Type B pancreatic cell (in vitro differentiated cells): ENCODE data around the gene ADGRL3. TPM values are rescaled to one million over a fixed set of nuclear protein-coding genes. Genes with fewer than 3 reads are reported as not detected.

ENCODE experiments used
- DNase-seq: peaks from one replicate; pipeline ENCODE4 v3.0.0; 2021; ENCODE audit warnings: mixed read lengths; ENCODE audit not compliant: unreplicated experiment; ENCODE audit errors: extremely low spot score
- H3K27ac Mint-ChIP-seq: 2 replicates; pipeline ENCODE4 v1.8.0; 2021; ENCODE audit warnings: mild to moderate bottlenecking, mixed read lengths
- H3K27me3 Mint-ChIP-seq: 2 replicates; pipeline ENCODE4 v1.8.0; 2021; ENCODE audit warnings: mixed read lengths
- H3K36me3 Mint-ChIP-seq: 2 replicates; pipeline ENCODE4 v1.8.0; 2021; ENCODE audit warnings: mixed read lengths
- H3K4me1 Mint-ChIP-seq: one replicate; pipeline ENCODE4 v1.8.0; 2021; ENCODE audit warnings: mixed read lengths; ENCODE audit not compliant: unreplicated experiment
- H3K4me3 Mint-ChIP-seq: 2 replicates; pipeline ENCODE4 v1.8.0; 2021; ENCODE audit warnings: mild to moderate bottlenecking, mixed read lengths
- H3K9me3 Mint-ChIP-seq: 2 replicates; pipeline ENCODE4 v1.8.0; 2021; ENCODE audit warnings: mixed read lengths
- CTCF ChIP-seq: fragments of 200-600 bp; sonication (generic); conservative IDR thresholded peaks from 2 replicates; pipeline ENCODE4 v1.5.0; 2021; ENCODE audit warnings: antibody characterized with exemption, mild to moderate bottlenecking
- total RNA-seq: library from RNA; stranded (reverse); gene quantifications from 2 replicates; pipeline ENCODE4 v1.2.1, GENCODE V29; 2021; ENCODE audit warnings: low replicate concordance

Gene ADGRL3
- total RNA-seq, 1 donor from 2014 or later: 53.5 TPM

GRCh38 chr4:61468024-61468720 is 268.0 kb downstream of the ADGRL3 start:
- no peak overlapping the region for H3K27ac Mint-ChIP-seq
- H3K4me1 Mint-ChIP-seq: peaks cover 2% of the 10 kb centered on the region
- H3K27me3 Mint-ChIP-seq: no peaks in the 10 kb centered on the region
- H3K36me3 Mint-ChIP-seq: no peaks in the 10 kb centered on the region
- peaks cover 9% of the 10 kb centered on the region for H3K9me3 Mint-ChIP-seq
- no peak overlapping the region for H3K4me3 Mint-ChIP-seq
- no peak for DNase-seq
- no peak for TF ChIP-seq CTCF

- Mint-ChIP-seq H3K9me3 (peaks cover 7% of the 10 kb centered on the region), H3K4me3 (no peak overlapping the region), H3K27me3 (no peaks in the 10 kb centered on the region), H3K4me1 (peaks cover 6% of the 10 kb centered on the region), H3K27ac (no peak overlapping the region), H3K36me3 (no peaks in the 10 kb centered on the region)
- no peak for TF ChIP-seq CTCF
- no peak for DNase-seq
Observed at GRCh38 chr4:61473306-61473705, 273.2 kb downstream of the ADGRL3 start.

DNA sequence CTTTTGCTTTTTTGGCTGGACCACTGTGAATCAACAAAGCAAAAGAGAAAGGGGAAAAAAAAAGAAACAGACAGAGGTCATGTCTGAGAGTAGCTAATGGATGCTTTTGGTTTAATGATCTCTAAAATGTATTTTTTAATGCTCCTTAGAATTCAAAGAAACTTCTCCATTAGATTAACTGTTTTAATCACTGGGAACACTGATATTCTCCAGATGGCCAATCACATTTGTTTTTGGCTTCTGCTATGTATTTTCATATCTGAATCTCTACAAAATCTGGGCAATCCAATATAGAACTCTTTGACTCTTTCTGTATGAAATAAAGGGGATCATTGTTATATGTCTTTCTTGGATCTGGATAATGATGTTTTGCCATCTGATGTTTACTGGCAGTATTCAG is 278.2 kb downstream of the ADGRL3 start:
- no peak overlapping the region for H3K27ac Mint-ChIP-seq
- TF ChIP-seq CTCF: no peak
- DNase-seq: no peak
- no peaks in the 10 kb centered on the region for H3K36me3 Mint-ChIP-seq
- no peaks in the 10 kb centered on the region for H3K27me3 Mint-ChIP-seq
- H3K4me3 Mint-ChIP-seq: no peak overlapping the region
- peaks cover 8% of the 10 kb centered on the region for H3K4me1 Mint-ChIP-seq
- no peaks in the 10 kb centered on the region for H3K9me3 Mint-ChIP-seq

GRCh38 chr4:61485056-61485455 is 284.9 kb downstream of the ADGRL3 start:
- DNase-seq: no peak
- Mint-ChIP-seq H3K9me3 (no peaks in the 10 kb centered on the region), H3K4me1 (peaks cover 3% of the 10 kb centered on the region), H3K27me3 (no peaks in the 10 kb centered on the region), H3K4me3 (no peak overlapping the region), H3K36me3 (no peaks in the 10 kb centered on the region), H3K27ac (no peak overlapping the region)
- TF ChIP-seq CTCF: no peak

DNA sequence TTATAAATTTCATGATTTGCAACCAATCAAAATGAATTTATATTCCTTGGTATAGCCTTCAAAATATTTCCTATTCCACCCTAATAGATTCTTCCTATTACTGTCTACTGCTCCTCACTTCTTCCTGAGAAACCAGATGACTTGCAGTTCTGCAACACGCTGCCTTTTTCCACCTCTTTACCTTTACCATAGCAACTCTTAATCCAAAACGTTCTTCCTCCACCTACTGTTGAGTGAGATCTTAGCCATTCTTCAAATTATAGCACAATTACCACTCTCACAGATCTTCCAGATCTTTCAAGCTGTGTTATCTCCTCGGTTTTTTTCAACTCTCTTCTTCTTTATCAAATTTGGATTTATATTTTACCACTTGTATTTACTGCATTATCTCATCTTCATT is 289.8 kb downstream of the ADGRL3 start:
- peaks cover 6% of the 10 kb centered on the region for H3K4me1 Mint-ChIP-seq
- no peaks in the 10 kb centered on the region for H3K27me3 Mint-ChIP-seq
- H3K36me3 Mint-ChIP-seq: no peaks in the 10 kb centered on the region
- DNase-seq: no peak
- no peak overlapping the region for H3K4me3 Mint-ChIP-seq
- no peak overlapping the region for H3K27ac Mint-ChIP-seq
- no peak for TF ChIP-seq CTCF
- no peaks in the 10 kb centered on the region for H3K9me3 Mint-ChIP-seq

DNA sequence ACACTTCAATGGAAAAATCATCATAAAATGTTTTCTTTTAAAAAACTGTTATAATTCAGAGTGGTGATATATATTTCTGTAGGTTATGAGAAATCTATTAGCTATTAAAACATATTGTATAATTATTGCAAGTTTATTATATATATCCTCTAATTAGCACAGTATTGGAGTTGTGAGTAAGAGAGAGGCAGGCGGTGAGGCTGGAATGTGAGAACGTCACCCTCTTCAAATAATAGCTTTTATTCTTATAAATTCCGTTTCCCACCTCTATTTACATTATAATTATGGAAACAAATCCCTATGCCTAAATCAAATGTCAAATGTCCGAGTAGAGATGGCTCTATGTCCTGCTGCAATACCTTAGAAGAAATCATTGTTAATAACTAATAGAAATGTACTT is 292.9 kb downstream of the ADGRL3 start:
- Mint-ChIP-seq H3K4me3 (no peak overlapping the region), H3K4me1 (peaks cover 6% of the 10 kb centered on the region), H3K27me3 (no peaks in the 10 kb centered on the region), H3K36me3 (no peaks in the 10 kb centered on the region), H3K27ac (no peak overlapping the region), H3K9me3 (no peaks in the 10 kb centered on the region)
- TF ChIP-seq CTCF: no peak
- DNase-seq: no peak
